ENCODE results near the gene PANK1.

PANK1 gene

GRCh38 chr10:89563311-89563710, 81.7 kb downstream of the PANK1 start:
- H3K27ac ChIP-seq: no peak overlapping the region
- TF ChIP-seq, protein P1, sequence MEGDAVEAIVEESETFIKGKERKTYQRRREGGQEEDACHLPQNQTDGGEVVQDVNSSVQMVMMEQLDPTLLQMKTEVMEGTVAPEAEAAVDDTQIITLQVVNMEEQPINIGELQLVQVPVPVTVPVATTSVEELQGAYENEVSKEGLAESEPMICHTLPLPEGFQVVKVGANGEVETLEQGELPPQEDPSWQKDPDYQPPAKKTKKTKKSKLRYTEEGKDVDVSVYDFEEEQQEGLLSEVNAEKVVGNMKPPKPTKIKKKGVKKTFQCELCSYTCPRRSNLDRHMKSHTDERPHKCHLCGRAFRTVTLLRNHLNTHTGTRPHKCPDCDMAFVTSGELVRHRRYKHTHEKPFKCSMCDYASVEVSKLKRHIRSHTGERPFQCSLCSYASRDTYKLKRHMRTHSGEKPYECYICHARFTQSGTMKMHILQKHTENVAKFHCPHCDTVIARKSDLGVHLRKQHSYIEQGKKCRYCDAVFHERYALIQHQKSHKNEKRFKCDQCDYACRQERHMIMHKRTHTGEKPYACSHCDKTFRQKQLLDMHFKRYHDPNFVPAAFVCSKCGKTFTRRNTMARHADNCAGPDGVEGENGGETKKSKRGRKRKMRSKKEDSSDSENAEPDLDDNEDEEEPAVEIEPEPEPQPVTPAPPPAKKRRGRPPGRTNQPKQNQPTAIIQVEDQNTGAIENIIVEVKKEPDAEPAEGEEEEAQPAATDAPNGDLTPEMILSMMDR (conservative IDR thresholded peaks at IDR 0.05): no peak

GRCh38 chr10:89556600-89556999, 88.4 kb downstream of the PANK1 start:
- H3K27ac ChIP-seq: no peak overlapping the region
- TF ChIP-seq, protein P1 (conservative IDR thresholded peaks at IDR 0.05): no peak

DNA sequence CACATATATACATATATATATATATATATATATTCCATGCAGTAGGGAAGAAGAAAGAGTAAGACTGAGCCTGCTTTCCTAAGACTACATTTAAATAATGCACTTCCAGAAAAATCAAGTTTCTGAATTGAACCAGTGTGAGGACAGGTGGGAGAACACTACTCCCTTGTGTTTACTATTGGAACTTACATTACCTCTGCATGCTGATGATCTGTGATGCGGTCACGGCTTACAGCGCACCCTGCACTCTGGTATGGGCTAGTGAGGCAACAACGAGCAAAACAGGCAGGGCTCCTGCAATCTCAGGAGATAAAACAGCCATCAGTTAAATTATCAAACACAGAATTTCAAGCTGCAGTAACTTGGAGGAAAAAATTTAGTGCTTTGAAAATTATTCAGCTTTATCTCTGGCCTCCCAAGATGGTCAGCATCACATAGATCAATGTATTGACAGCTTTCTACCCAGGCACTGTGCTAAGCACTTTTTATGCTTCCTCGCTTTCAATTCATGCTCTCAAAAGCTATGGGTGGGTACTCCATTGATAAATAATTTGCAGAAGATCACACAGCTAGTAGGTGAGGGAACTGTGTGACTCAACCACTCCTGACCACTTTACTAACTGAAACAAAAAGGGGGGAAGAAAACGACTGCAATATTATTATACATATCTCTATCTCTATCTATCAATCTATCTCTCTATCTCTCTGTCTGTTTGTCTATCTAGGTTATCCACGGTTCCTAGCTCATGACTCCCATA, 89.2 kb downstream of the PANK1 start:
- TF ChIP-seq, protein P1 (conservative IDR thresholded peaks at IDR 0.05): no peak
- no peak overlapping the region for H3K27ac ChIP-seq

DNA sequence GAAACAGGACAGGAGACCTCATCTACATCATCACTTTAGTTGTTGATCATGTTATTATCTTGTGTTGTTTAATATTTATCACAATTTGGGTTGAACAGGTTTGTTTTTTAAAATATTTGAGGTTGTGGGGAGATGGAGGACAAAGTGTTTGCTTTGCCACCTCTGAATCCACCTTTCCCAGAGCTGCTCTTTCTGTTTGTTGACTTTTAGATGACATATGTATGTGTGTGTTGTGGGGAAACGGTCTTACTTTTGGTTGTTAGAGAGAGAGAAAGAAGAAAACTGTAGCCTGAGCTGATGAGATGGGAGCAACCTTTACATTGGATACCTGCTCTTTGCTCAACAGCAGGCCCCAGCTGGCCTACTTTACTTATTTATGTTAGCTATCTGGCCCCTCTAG, 90.6 kb downstream of the PANK1 start:
- H3K27ac ChIP-seq: no peak overlapping the region
- TF ChIP-seq, protein P1 (conservative IDR thresholded peaks at IDR 0.05): no peak

GRCh38 chr10:89553064-89553734, 91.8 kb downstream of the PANK1 start:
- no peak overlapping the region for H3K27ac ChIP-seq

DNA sequence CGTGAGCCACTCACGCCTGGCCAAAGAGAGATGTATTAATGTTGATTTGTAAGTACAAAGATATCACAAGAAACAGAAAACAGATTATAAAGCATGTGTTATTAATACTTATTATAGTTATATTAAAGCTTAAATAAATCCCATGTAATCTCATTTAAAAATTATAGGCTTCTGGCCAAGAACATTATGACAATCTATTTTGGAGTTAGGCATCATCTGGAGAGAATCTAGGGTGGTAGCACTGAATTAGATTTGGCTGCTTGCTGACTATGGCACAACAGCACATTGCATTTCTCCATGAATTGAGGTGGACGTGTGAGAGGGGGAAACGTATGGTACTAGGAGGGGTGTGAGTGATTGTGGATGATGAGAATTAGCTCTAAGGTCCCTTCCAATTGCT, 92.8 kb downstream of the PANK1 start:
- TF ChIP-seq, protein P1 (conservative IDR thresholded peaks at IDR 0.05): no peak
- no peak overlapping the region for H3K27ac ChIP-seq

More at GRCh38 chr10:89553064-89553734, 91.8 kb downstream of the PANK1 start:
- TF ChIP-seq, protein P1 (conservative IDR thresholded peaks at IDR 0.05): no peak

GRCh38 chr10:89550509-89550908, 94.5 kb downstream of the PANK1 start:
- H3K27ac ChIP-seq: no peak overlapping the region
- TF ChIP-seq, protein P1 (conservative IDR thresholded peaks at IDR 0.05): no peak
